CD4-positive, CD25-positive, alpha-beta regulatory T cell (primary cell): ENCODE data around the gene KCNIP4. TPM values are rescaled to one million over a fixed set of nuclear protein-coding genes. Genes with fewer than 3 reads are reported as not detected.
A peak's percentile ranks its signal among the peaks of the same experiment; 100 is the strongest.

ENCODE experiments used
- ATAC-seq, 2 donors: fragments of 150-1000 bp; cut with Tn5 transposase; one replicate each; pipeline ENCODE4 v1.10.0; 2021; ENCODE audit warnings: low read depth in 2 of 2, moderate number of reproducible peaks in 2 of 2, moderate library complexity in 1 of 2
- DNase-seq, 3 donors: peaks; one replicate each; pipeline versions ENCODE4 v3.0.0 to v3.0.0-alpha.2; 2012 to 2022; ENCODE audit warnings: mixed read lengths in 1 of 3
- H3K27ac ChIP-seq: one replicate; pipeline ENCODE4 v1.7.0; 2013; ENCODE audit warnings: mild to moderate bottlenecking, low read length; ENCODE audit not compliant: insufficient read depth, poor library complexity, severe bottlenecking
- H3K27me3 ChIP-seq: one replicate; pipeline ENCODE4 v1.7.0; 2013; ENCODE audit warnings: low read length; ENCODE audit not compliant: control insufficient read depth, insufficient read depth
- H3K36me3 ChIP-seq: one replicate; pipeline ENCODE4 v1.7.0; 2013; ENCODE audit warnings: mild to moderate bottlenecking, low read length, moderate library complexity; ENCODE audit not compliant: control insufficient read depth, insufficient read depth
- H3K4me1 ChIP-seq: 2 replicates; pipeline ENCODE4 v1.7.0; 2013; ENCODE audit warnings: mild to moderate bottlenecking, low read length; ENCODE audit not compliant: insufficient read depth, control insufficient read depth, poor library complexity, severe bottlenecking
- H3K4me3 ChIP-seq: one replicate; pipeline ENCODE4 v1.7.0; 2013; ENCODE audit warnings: low read depth, mild to moderate bottlenecking, low read length, moderate library complexity
- H3K9me3 ChIP-seq, 2 experiments: 1 replicate in 1 of 2; 2 replicates in 1 of 2; pipeline ENCODE4 v1.7.0; 2013; ENCODE audit warnings: low read length in 2 of 2, mild to moderate bottlenecking in 1 of 2, moderate library complexity in 1 of 2; ENCODE audit not compliant: control insufficient read depth in 2 of 2
- H3K27ac Mint-ChIP-seq, 3 donors: one replicate each; pipeline ENCODE4 v1.8.0; 2020 to 2022; ENCODE audit warnings: mild to moderate bottlenecking in 3 of 3, mixed read lengths in 3 of 3, moderate library complexity in 2 of 3
- H3K27me3 Mint-ChIP-seq: one replicate; pipeline ENCODE4 v1.8.0; 2022; ENCODE audit warnings: mild to moderate bottlenecking, mixed read lengths
- H3K36me3 Mint-ChIP-seq: one replicate; pipeline ENCODE4 v1.8.0; 2020; ENCODE audit warnings: mixed read lengths
- H3K4me1 Mint-ChIP-seq, 4 donors: one replicate each; pipeline ENCODE4 v1.8.0; 2020 to 2022; ENCODE audit warnings: mixed read lengths in 4 of 4, mild to moderate bottlenecking in 1 of 4
- H3K4me3 Mint-ChIP-seq, 4 donors: one replicate each; pipeline ENCODE4 v1.8.0; 2020 to 2022; ENCODE audit warnings: mild to moderate bottlenecking in 4 of 4, mixed read lengths in 4 of 4, moderate library complexity in 3 of 4
- H3K9me3 Mint-ChIP-seq, 7 donors: one replicate each; pipeline ENCODE4 v1.8.0; 2020 to 2022; ENCODE audit warnings: mixed read lengths in 7 of 7, mild to moderate bottlenecking in 3 of 7, moderate library complexity in 2 of 7
- polyA plus RNA-seq, 4 donors: library from polyadenylated mRNA; unstranded; fragments of 300-500 nt; fragmentation: Illumina TruSeq; gene quantifications; one replicate each; pipeline ENCODE4 v1.2.3, GENCODE V29; 2021
- total RNA-seq: library from RNA; stranded (reverse); gene quantifications from one replicate; pipeline ENCODE4 v1.2.3, GENCODE V29; 2022

Gene KCNIP4
- total and polyA plus RNA-seq, 5 donors from 2014 or later, result 0.09 to 0.24 TPM; not detected in 3

- Mint-ChIP-seq H3K4me3 (no peak overlapping the region), H3K36me3 (no peaks in the 10 kb centered on the region), H3K4me1 (no peaks in the 10 kb centered on the region), H3K27me3 (no peaks in the 10 kb centered on the region), H3K27ac (no peak overlapping the region), H3K9me3 (peaks cover 0 to 20% (median 6%) of the 10 kb centered on the region in 7 donors)
- DNase-seq, result no peak
- Histone ChIP-seq H3K27ac (no peak overlapping the region), H3K4me3 (no peak overlapping the region), H3K9me3 (no peaks in the 10 kb centered on the region), H3K36me3 (no peaks in the 10 kb centered on the region), H3K4me1 (no peaks in the 10 kb centered on the region), H3K27me3 (no peaks in the 10 kb centered on the region)
- no peak for ATAC-seq
These were observed 434.4 kb downstream of the KCNIP4 start for GRCh38 chr4:21514022-21514694.

DNA sequence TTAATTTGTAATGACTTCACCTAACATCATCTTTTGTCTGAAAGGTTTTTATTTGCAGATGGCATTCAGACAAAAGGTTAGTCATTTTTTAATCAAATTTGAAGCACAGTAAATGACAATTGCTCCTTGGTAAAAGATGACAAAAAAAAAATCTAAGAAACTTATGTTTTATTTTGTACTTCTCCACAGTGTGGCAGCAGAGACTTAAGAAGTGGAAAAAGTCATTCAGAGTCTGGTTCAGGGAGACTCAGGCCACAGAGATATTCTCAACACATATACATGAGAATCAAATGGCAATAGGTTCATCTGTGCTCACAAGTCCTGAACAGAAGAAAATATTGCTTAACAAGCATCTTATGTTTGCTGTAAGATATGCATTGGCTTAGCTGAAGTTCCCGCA is 436.2 kb downstream of the KCNIP4 start:
- no peaks in the 10 kb centered on the region for H3K36me3 ChIP-seq
- Mint-ChIP-seq H3K4me3 (no peak overlapping the region), H3K9me3 (peaks cover 0 to 10% (median 3%) of the 10 kb centered on the region in 7 donors), H3K27ac (no peak overlapping the region), H3K27me3 (no peaks in the 10 kb centered on the region), H3K36me3 (no peaks in the 10 kb centered on the region), H3K4me1 (no peaks in the 10 kb centered on the region)
- no peaks in the 10 kb centered on the region for H3K27me3 ChIP-seq
- H3K4me1 ChIP-seq, result no peaks in the 10 kb centered on the region
- DNase-seq (peak in 1 of 3 donors; percentile 2), ATAC-seq (no peak)
- H3K9me3 ChIP-seq, result no peaks in the 10 kb centered on the region
- H3K27ac ChIP-seq, result no peak overlapping the region
- no peak overlapping the region for H3K4me3 ChIP-seq

DNA sequence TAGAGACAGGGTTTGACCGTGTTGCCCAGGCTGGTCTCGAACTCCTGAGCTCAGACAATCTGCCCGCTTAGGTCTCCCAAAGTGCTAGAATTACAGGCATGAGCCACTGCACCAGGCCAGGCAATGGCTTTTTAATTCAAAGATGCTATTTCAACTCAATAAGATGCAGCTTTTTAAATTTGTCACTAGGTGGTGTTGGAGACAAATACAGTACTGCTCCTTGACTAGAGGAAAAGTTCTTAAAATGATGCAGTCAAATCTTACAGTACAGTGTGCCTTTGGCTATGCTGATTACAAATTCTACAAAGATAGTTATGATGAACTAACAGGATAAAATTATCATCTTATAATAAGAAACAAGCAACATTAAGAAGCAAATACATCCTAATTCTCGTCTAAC is 441.1 kb downstream of the KCNIP4 start:
- H3K4me1 ChIP-seq, result no peaks in the 10 kb centered on the region
- ATAC-seq (no peak), DNase-seq (no peak)
- H3K4me3 Mint-ChIP-seq, result no peak overlapping the region
- H3K9me3 Mint-ChIP-seq, result peaks cover 0 to 4% (median 1%) of the 10 kb centered on the region in 7 donors
- no peaks in the 10 kb centered on the region for H3K27me3 ChIP-seq
- no peak overlapping the region for H3K4me3 ChIP-seq
- no peaks in the 10 kb centered on the region for H3K36me3 ChIP-seq
- H3K9me3 ChIP-seq, result no peaks in the 10 kb centered on the region
- H3K27ac ChIP-seq, result no peak overlapping the region
- no peak overlapping the region for H3K27ac Mint-ChIP-seq
- H3K27me3 Mint-ChIP-seq, result no peaks in the 10 kb centered on the region
- no peaks in the 10 kb centered on the region for H3K4me1 Mint-ChIP-seq
- H3K36me3 Mint-ChIP-seq, result no peaks in the 10 kb centered on the region

DNA sequence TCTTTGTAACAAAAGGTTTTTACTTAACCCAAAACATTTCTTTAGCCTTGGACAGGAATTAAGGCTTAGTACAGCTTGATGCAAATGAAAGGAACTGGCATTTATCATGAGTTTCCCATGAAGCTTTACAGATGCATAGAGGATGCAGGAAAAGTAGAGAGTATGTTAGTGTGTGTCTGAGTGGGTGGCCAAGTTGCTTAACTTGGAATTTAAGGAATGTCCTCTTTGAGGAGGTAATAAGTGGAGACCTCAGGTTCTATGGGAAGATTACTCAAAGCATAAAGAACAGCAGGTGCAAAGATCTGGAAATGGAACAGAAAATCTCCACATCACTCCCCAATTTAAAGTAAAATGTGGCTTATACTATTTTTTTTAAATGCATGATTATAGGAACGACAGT is 457.9 kb downstream of the KCNIP4 start:
- Mint-ChIP-seq H3K4me1 (no peaks in the 10 kb centered on the region), H3K27me3 (no peaks in the 10 kb centered on the region), H3K4me3 (no peak overlapping the region), H3K9me3 (peaks cover 0 to 9% (median 4%) of the 10 kb centered on the region in 7 donors), H3K27ac (no peak overlapping the region), H3K36me3 (no peaks in the 10 kb centered on the region)
- no peak overlapping the region for H3K27ac ChIP-seq
- no peak overlapping the region for H3K4me3 ChIP-seq
- DNase-seq (no peak), ATAC-seq (no peak)
- H3K4me1 ChIP-seq, result no peaks in the 10 kb centered on the region
- no peaks in the 10 kb centered on the region for H3K27me3 ChIP-seq
- no peaks in the 10 kb centered on the region for H3K36me3 ChIP-seq
- no peaks in the 10 kb centered on the region for H3K9me3 ChIP-seq

DNA sequence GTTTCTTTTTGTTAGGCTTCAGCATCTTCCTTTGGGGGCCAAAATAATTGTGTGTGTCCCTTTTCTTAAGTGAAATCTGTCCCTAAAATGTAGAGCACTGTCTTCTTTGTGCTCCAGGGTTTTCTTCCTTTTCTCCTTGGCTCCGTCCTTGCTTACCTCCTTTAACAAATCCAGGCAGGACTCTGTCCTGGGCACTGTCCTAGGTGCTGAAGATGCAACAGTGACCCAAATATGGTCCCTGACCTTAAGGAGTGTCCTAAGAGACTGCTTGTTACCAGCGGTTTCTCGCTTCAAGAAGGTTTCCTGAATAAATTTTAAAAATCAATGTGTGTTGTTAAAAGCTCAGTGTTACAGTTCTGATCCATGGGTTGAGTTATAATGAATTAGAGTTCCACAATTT is 471.8 kb downstream of the KCNIP4 start:
- H3K4me3 ChIP-seq, result no peak overlapping the region
- H3K27ac ChIP-seq, result no peak overlapping the region
- H3K4me3 Mint-ChIP-seq, result peak overlapping the region in 1 of 4 donors; percentile 10
- no peaks in the 10 kb centered on the region for H3K36me3 Mint-ChIP-seq
- DNase-seq, result no peak
- peaks cover 0 to 2% of the 10 kb centered on the region in 2 experiments for H3K9me3 ChIP-seq
- H3K36me3 ChIP-seq, result no peaks in the 10 kb centered on the region
- no peak overlapping the region for H3K27ac Mint-ChIP-seq
- peaks cover 0 to 23% (median 6%) of the 10 kb centered on the region in 7 donors for H3K9me3 Mint-ChIP-seq
- no peak for ATAC-seq
- no peaks in the 10 kb centered on the region for H3K27me3 Mint-ChIP-seq
- H3K27me3 ChIP-seq, result no peaks in the 10 kb centered on the region
- no peaks in the 10 kb centered on the region for H3K4me1 Mint-ChIP-seq
- no peaks in the 10 kb centered on the region for H3K4me1 ChIP-seq

DNA sequence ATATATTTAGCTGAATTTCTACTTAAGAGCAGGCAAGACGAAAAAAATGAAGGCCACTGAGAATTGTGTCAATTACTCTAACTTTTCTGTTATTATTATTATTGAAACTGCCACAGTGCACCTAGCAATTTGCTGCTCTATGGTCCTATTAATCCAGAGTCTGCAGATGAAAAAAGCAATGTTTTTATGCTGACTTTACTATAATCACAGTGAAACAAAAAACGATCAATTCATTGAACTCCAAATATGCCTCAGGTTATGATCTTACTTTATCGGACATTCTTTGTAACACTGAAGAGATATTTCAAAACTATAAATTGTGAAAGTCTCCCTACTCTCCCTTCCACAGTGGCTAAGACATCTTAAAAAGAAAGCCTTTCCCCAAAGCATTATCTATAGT is 474.4 kb downstream of the KCNIP4 start:
- Histone ChIP-seq H3K27ac (no peak overlapping the region), H3K4me1 (no peaks in the 10 kb centered on the region), H3K4me3 (no peak overlapping the region), H3K36me3 (no peaks in the 10 kb centered on the region), H3K27me3 (no peaks in the 10 kb centered on the region), H3K9me3 (peaks cover 0 to 2% of the 10 kb centered on the region in 2 experiments)
- no peak for DNase-seq
- Mint-ChIP-seq H3K36me3 (no peaks in the 10 kb centered on the region), H3K4me3 (no peak overlapping the region), H3K27me3 (peaks cover 5% of the 10 kb centered on the region), H3K9me3 (peaks cover 0 to 19% (median 6%) of the 10 kb centered on the region in 7 donors), H3K4me1 (no peaks in the 10 kb centered on the region), H3K27ac (no peak overlapping the region)
- ATAC-seq, result no peak

DNA sequence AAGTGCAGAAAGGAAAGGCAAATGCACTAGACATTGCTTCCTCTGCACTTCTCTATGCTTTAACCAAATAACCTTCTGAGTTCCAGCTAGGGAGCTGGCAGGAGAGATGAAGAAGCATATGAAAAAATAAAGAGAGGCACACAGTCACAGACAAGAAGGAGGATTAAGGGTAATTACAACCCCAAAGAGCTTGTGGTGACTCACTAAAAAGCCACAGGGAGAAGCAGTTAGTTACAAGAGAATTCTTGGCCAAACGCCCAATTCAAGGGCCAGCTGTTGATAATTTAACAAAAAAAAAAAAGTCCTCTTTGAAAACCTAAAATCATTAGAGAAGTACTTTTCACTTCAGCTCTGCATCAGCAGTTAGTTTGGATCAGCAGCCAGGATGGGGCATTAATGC is 478.0 kb downstream of the KCNIP4 start:
- H3K36me3 ChIP-seq, result no peaks in the 10 kb centered on the region
- peaks cover 0 to 24% (median 7%) of the 10 kb centered on the region in 7 donors for H3K9me3 Mint-ChIP-seq
- H3K27me3 Mint-ChIP-seq, result peaks cover 5% of the 10 kb centered on the region
- H3K4me1 Mint-ChIP-seq, result no peaks in the 10 kb centered on the region
- H3K27ac ChIP-seq, result no peak overlapping the region
- peaks cover 0 to 2% of the 10 kb centered on the region in 2 experiments for H3K9me3 ChIP-seq
- H3K27ac Mint-ChIP-seq, result no peak overlapping the region
- no peak overlapping the region for H3K4me3 ChIP-seq
- no peak overlapping the region for H3K4me3 Mint-ChIP-seq
- no peak for ATAC-seq
- H3K4me1 ChIP-seq, result no peaks in the 10 kb centered on the region
- DNase-seq, result no peak
- no peaks in the 10 kb centered on the region for H3K36me3 Mint-ChIP-seq
- H3K27me3 ChIP-seq, result no peaks in the 10 kb centered on the region
